Tibial nerve (tissue), 4 donors: ENCODE measurements around the gene ALG12. TPM values are rescaled to one million over a fixed set of nuclear protein-coding genes. Genes with fewer than 3 reads are reported as not detected.

Experiments used
- DNase-seq, 2 donors: peaks; one replicate each; pipeline ENCODE4 v3.0.0-alpha.2; 2019; ENCODE audit warnings: low spot score in 2 of 2
- H3K27ac ChIP-seq, 4 donors: fragments of 200-600 bp; sonication (generic) in 3 of 4; one replicate each; pipeline ENCODE4 v1.5.1; 2017 to 2019; ENCODE audit warnings: mild to moderate bottlenecking in 1 of 4
- H3K27me3 ChIP-seq, 2 donors: fragments of 200-600 bp; sonication (generic) in 1 of 2; one replicate each; pipeline versions ENCODE4 v1.5.1 to v1.6.0; 2017 to 2019
- H3K36me3 ChIP-seq, 3 donors: fragments of 200-600 bp; sonication (generic); one replicate each; pipeline ENCODE4 v1.5.1; 2018 to 2019
- H3K4me1 ChIP-seq, 4 donors: fragments of 200-600 bp; sonication (generic) in 3 of 4; one replicate each; pipeline ENCODE4 v1.5.1; 2017 to 2019
- H3K4me3 ChIP-seq, 4 donors: fragments of 200-600 bp; sonication (generic) in 3 of 4; one replicate each; pipeline ENCODE4 v1.5.1; 2017 to 2019; ENCODE audit warnings: mild to moderate bottlenecking in 1 of 4, moderate library complexity in 1 of 4
- H3K9me3 ChIP-seq, 4 donors: fragments of 200-600 bp; sonication (generic) in 3 of 4; one replicate each; pipeline ENCODE4 v1.5.1; 2017 to 2019
- CTCF ChIP-seq, 5 experiments: fragments of 200-600 bp in 3 of 5; fragments of 450-650 bp in 2 of 5; sonication (generic) in 3 of 5; IDR thresholded peaks; one replicate each; pipeline ENCODE4 v1.5.1; 2016 to 2019; ENCODE audit warnings: antibody characterized with exemption in 5 of 5, mild to moderate bottlenecking in 3 of 5, moderate library complexity in 2 of 5
- EP300 ChIP-seq, 2 donors: sonication (generic); formaldehyde crosslinking; IDR thresholded peaks; one replicate each; pipeline ENCODE4 v1.6.1; 2017; ENCODE audit warnings: antibody characterized with exemption in 2 of 2, mild to moderate bottlenecking in 1 of 2
- POLR2A ChIP-seq, 2 donors: fragments of 450-650 bp; IDR thresholded peaks; one replicate each; pipeline ENCODE4 v1.6.1; 2017; ENCODE audit warnings: antibody characterized with exemption in 2 of 2, mild to moderate bottlenecking in 2 of 2, moderate library complexity in 2 of 2
- WGBS, 2 donors: methylation state at CpG; one replicate each; pipeline ENCODE4 v1.1.5; 2018; 5-methylcytosine and 5-hydroxymethylcytosine counted together
- total RNA-seq, 4 donors: library from RNA; depleted of rRNA; stranded (reverse); fragments of >200 nt; gene quantifications; one replicate each; pipeline ENCODE4 v1.1.0, GENCODE V29; 2016

ALG12 gene
- total RNA-seq, 4 donors from 2014 or later: 9.0 to 17.4 (median 14.5) TPM

- Histone ChIP-seq H3K36me3 (peaks cover 0 to 48% (median 0%) of the 10 kb centered on the region in 3 donors), H3K27me3 (no peaks in the 10 kb centered on the region), H3K4me3 (no peak overlapping the region), H3K27ac (no peak overlapping the region), H3K4me1 (no peaks in the 10 kb centered on the region), H3K9me3 (peaks cover 0 to 31% (median 5%) of the 10 kb centered on the region in 4 donors)
- TF ChIP-seq POLR2A (IDR thresholded peaks at IDR 0.05) (no peak), CTCF (IDR thresholded peaks at IDR 0.05) (no peak), EP300 (IDR thresholded peaks at IDR 0.05) (no peak)
- 95 to 97% methylated on average over 7 of the region's 7 CpGs for WGBS, 2 donors
- no peak for DNase-seq
Observed at GRCh38 chr22:49877642-49878041, 40.6 kb downstream of the ALG12 start.

GRCh38 chr22:49873228-49873940 is 44.9 kb downstream of the ALG12 start:
- no peaks in the 10 kb centered on the region for H3K4me1 ChIP-seq
- H3K36me3 ChIP-seq: peaks cover 0 to 40% (median 0%) of the 10 kb centered on the region in 3 donors
- TF ChIP-seq POLR2A (IDR thresholded peaks at IDR 0.05) (no peak), EP300 (IDR thresholded peaks at IDR 0.05) (no peak), CTCF (IDR thresholded peaks at IDR 0.05) (no peak)
- WGBS, 2 donors: 92 to 95% methylated on average over 15 to 16 of the region's 16 CpGs
- no peak for DNase-seq
- H3K27me3 ChIP-seq: no peaks in the 10 kb centered on the region
- no peak overlapping the region for H3K4me3 ChIP-seq
- H3K27ac ChIP-seq: no peak overlapping the region
- peaks cover 0 to 36% (median 2%) of the 10 kb centered on the region in 4 donors for H3K9me3 ChIP-seq

GRCh38 chr22:49872347-49872746 is 45.9 kb downstream of the ALG12 start:
- TF ChIP-seq POLR2A (IDR thresholded peaks at IDR 0.05): no peak
- TF ChIP-seq EP300 (IDR thresholded peaks at IDR 0.05): no peak
- no peak for TF ChIP-seq CTCF (IDR thresholded peaks at IDR 0.05)
- peaks cover 0 to 43% (median 0%) of the 10 kb centered on the region in 3 donors for H3K36me3 ChIP-seq
- H3K9me3 ChIP-seq: peaks cover 0 to 46% (median 2%) of the 10 kb centered on the region in 4 donors
- no peaks in the 10 kb centered on the region for H3K4me1 ChIP-seq
- no peak overlapping the region for H3K27ac ChIP-seq
- 94 to 96% methylated on average over 7 of the region's 7 CpGs for WGBS, 2 donors
- H3K27me3 ChIP-seq: no peaks in the 10 kb centered on the region
- no peak for DNase-seq
- no peak overlapping the region for H3K4me3 ChIP-seq

GRCh38 chr22:49871482-49871881 is 46.8 kb downstream of the ALG12 start:
- no peak overlapping the region for H3K4me3 ChIP-seq
- TF ChIP-seq CTCF (IDR thresholded peaks at IDR 0.05) (no peak), POLR2A (IDR thresholded peaks at IDR 0.05) (no peak), EP300 (IDR thresholded peaks at IDR 0.05) (no peak)
- WGBS, 2 donors: 97 to 98% methylated on average over 4 of the region's 4 CpGs
- peaks cover 0 to 52% (median 0%) of the 10 kb centered on the region in 3 donors for H3K36me3 ChIP-seq
- no peak for DNase-seq
- H3K4me1 ChIP-seq: no peaks in the 10 kb centered on the region
- H3K27me3 ChIP-seq: no peaks in the 10 kb centered on the region
- peaks cover 0 to 55% (median 2%) of the 10 kb centered on the region in 4 donors for H3K9me3 ChIP-seq
- no peak overlapping the region for H3K27ac ChIP-seq

DNA sequence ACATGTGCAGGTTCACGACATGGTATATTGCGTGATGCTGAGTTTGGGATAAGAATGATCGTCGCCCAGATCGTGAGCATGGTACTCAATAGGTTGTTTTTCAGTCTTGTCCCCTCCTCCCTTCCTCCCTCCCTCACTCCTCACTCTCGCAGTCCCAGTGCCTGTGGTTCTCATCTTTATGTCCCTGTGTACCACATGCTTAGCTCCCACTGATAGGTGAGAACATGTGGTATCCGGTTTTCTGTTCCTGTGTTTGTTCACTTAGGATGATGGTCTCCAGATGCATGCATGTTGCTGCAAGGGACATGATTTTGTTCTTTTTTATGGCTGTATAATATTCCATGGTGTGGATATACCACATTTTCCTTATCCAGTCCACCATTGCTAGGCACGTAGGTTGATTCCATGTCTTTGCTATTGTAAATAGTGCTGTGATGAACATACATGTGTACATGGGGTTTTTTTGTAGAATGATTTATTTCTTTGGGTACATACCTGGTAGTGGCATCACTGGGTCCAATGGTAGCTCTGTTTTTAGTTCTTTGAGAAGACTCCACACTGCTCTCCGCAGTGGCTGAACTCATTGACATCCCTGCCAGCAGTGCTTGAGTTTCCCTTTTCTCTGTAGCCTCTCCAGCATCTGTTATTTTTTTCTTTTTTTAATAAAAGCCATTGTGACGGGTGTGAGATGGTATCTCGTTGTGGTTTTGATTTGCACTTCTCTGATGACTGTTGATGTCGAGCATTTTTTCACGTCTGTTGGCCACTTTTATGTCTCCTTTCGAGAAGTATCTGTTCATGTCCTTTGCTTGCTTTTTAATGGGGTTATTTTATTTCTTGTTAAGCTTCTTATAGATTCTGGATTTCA is 48.2 kb downstream of the ALG12 start:
- no peak overlapping the region for H3K4me3 ChIP-seq
- H3K9me3 ChIP-seq: peaks cover 0 to 69% (median 2%) of the 10 kb centered on the region in 4 donors
- 90 to 92% methylated on average over 14 of the region's 14 CpGs for WGBS, 2 donors
- DNase-seq: no peak
- TF ChIP-seq POLR2A (IDR thresholded peaks at IDR 0.05): no peak
- TF ChIP-seq EP300 (IDR thresholded peaks at IDR 0.05): no peak
- H3K27me3 ChIP-seq: no peaks in the 10 kb centered on the region
- H3K27ac ChIP-seq: no peak overlapping the region
- peaks cover 0 to 66% (median 0%) of the 10 kb centered on the region in 3 donors for H3K36me3 ChIP-seq
- H3K4me1 ChIP-seq: no peaks in the 10 kb centered on the region
